Endothelial cell of umbilical vein (primary cell): Measurements from ENCODE around the gene NSMCE1. TPM values are rescaled to one million over a fixed set of nuclear protein-coding genes. Genes with fewer than 3 reads are reported as not detected.

ENCODE experiments used
- BruUV-seq: library from RNA; stranded (reverse); fragments of 400-500 nt; replicated peaks from 2 replicates; lab custom pipeline; 2021; lab: Mats Ljungman, UMichigan
- CTCF ChIA-PET: fragments of 300-600, 350-600 bp; sonication (Branson Sonifier 250); formaldehyde crosslinking; loops from one replicate; lab custom pipeline; 2021; ENCODE audit warnings: antibody characterized with exemption, inconsistent platforms; lab: Charles Lee
- POLR2A ChIA-PET: fragments of 300-600, 350-600 bp; sonication (Branson Sonifier 250); formaldehyde crosslinking; loops from one replicate; lab custom pipeline; 2021; ENCODE audit warnings: antibody characterized with exemption, inconsistent platforms; lab: Charles Lee
- DNase-seq: peaks from one replicate; pipeline ENCODE4 v3.0.0-alpha.2; 2011; ENCODE audit warnings: low read depth, low spot score
- FAIRE-seq: peaks from 2 replicates; lab custom pipeline; 2011; peaks lifted over from hg19 to GRCh38; lab: Jason Lieb, UNC
- H2AFZ ChIP-seq: 2 replicates; pipeline ENCODE4 v1.6.0; 2012; ENCODE audit warnings: low read depth, low read length, control low read depth, inconsistent platforms
- H3K27ac ChIP-seq: 2 replicates; pipeline ENCODE4 v1.5.1; 2011; ENCODE audit warnings: low read depth, mild to moderate bottlenecking, control low read depth, low read length, moderate library complexity; ENCODE audit not compliant: insufficient read depth
- H3K27me3 ChIP-seq, 2 experiments: 2 replicates each; pipeline versions ENCODE4 v1.6.0 to v1.6.1; 2011; ENCODE audit warnings: low read length in 2 of 2, mixed read lengths in 1 of 2; ENCODE audit not compliant: control insufficient read depth in 2 of 2, insufficient read depth in 2 of 2
- H3K36me3 ChIP-seq, 2 experiments: 2 replicates in 1 of 2; 3 replicates in 1 of 2; pipeline ENCODE4 v1.5.1; 2011; ENCODE audit warnings: low read length in 2 of 2, mild to moderate bottlenecking in 1 of 2, moderate library complexity in 1 of 2; ENCODE audit not compliant: control insufficient read depth in 2 of 2, insufficient read depth in 2 of 2; ENCODE audit errors: extremely low read depth in 1 of 2
- H3K4me1 ChIP-seq: 3 replicates; pipeline ENCODE4 v1.5.1; 2011; ENCODE audit warnings: mild to moderate bottlenecking, low read length; ENCODE audit not compliant: control insufficient read depth, insufficient read depth; ENCODE audit errors: extremely low read depth
- H3K4me2 ChIP-seq: 2 replicates; pipeline ENCODE4 v1.6.1; 2011; ENCODE audit warnings: low read length, control low read depth, mixed read lengths; ENCODE audit not compliant: insufficient read depth
- H3K4me3 ChIP-seq, 3 experiments: fragments of 200-600 bp in 1 of 3; sonication (generic), shearing (Covaris generic) in 1 of 3; replicated peaks in 1 of 3; 2 replicates each; pipeline ENCODE4 v1.5.1; 2011 to 2016; ENCODE audit warnings: control low read depth in 3 of 3, low read length in 3 of 3, mild to moderate bottlenecking in 2 of 3, inconsistent platforms in 1 of 3, low read depth in 1 of 3, moderate library complexity in 1 of 3; ENCODE audit not compliant: insufficient read depth in 1 of 3
- H3K79me2 ChIP-seq: 2 replicates; pipeline ENCODE4 v1.6.0; 2012; ENCODE audit warnings: low read length, inconsistent platforms; ENCODE audit not compliant: control insufficient read depth, insufficient read depth
- H3K9ac ChIP-seq: replicated peaks from 2 replicates; pipeline ENCODE3; 2011; ENCODE audit warnings: low read length, control low read depth; ENCODE audit not compliant: insufficient read depth; ENCODE audit errors: extremely low read depth
- H3K9me1 ChIP-seq: replicated peaks from 3 replicates; pipeline ENCODE4 v1.6.0; 2011; ENCODE audit warnings: mild to moderate bottlenecking, low read length; ENCODE audit not compliant: control insufficient read depth, insufficient read depth; ENCODE audit errors: extremely low read depth
- H3K9me3 ChIP-seq: replicated peaks from 2 replicates; pipeline ENCODE4 v1.5.1; 2012; ENCODE audit warnings: low read length, inconsistent platforms; ENCODE audit not compliant: control insufficient read depth, insufficient read depth
- H4K20me1 ChIP-seq: replicated peaks from 2 replicates; pipeline ENCODE3; 2011; ENCODE audit warnings: mild to moderate bottlenecking, low read length; ENCODE audit not compliant: control insufficient read depth, insufficient read depth; ENCODE audit errors: extremely low read depth
- CTCF ChIP-seq, 2 donors: IDR thresholded peaks; 1 replicate in 1 of 2; 2 replicates in 1 of 2; pipeline ENCODE4 v1.5.1; 2011; ENCODE audit warnings: low read length in 2 of 2, mild to moderate bottlenecking in 2 of 2, moderate library complexity in 2 of 2, control low read depth in 1 of 2, inconsistent platforms in 1 of 2, low read depth in 1 of 2; ENCODE audit not compliant: insufficient read depth in 1 of 2; ENCODE audit errors: extremely low read depth in 1 of 2
- EZH2 ChIP-seq: IDR thresholded peaks from 2 replicates; pipeline ENCODE4 v1.6.1; 2012; ENCODE audit warnings: borderline replicate concordance, low read depth, mild to moderate bottlenecking, moderate library complexity, low read length, inconsistent platforms; ENCODE audit not compliant: severe bottlenecking
- FOS ChIP-seq: IDR thresholded peaks from 2 replicates; pipeline ENCODE4 v1.6.1; 2011; ENCODE audit warnings: mild to moderate bottlenecking, low read length, moderate library complexity, borderline replicate concordance; ENCODE audit not compliant: insufficient read depth
- GATA2 ChIP-seq: IDR thresholded peaks from 2 replicates; pipeline ENCODE4 v1.7.0; 2011; ENCODE audit warnings: low read depth, mild to moderate bottlenecking, moderate library complexity, mixed read lengths, low read length; ENCODE audit not compliant: insufficient read length, insufficient read depth
- JUN ChIP-seq: IDR thresholded peaks from 2 replicates; pipeline ENCODE4 v1.6.1; 2011; ENCODE audit warnings: borderline replicate concordance, low read depth; ENCODE audit not compliant: insufficient read length, insufficient read depth
- MAX ChIP-seq: IDR thresholded peaks from 2 replicates; pipeline ENCODE4 v1.6.1; 2011; ENCODE audit not compliant: insufficient read depth, insufficient read length
- MYC ChIP-seq: IDR thresholded peaks from one replicate; pipeline ENCODE4 v1.6.1; 2011; ENCODE audit warnings: mild to moderate bottlenecking, low read depth, low read length
- POLR2A ChIP-seq: IDR thresholded peaks from 2 replicates; pipeline ENCODE4 v1.6.1; 2012; ENCODE audit warnings: low read depth, mild to moderate bottlenecking, control low read depth, low read length
- POLR2AphosphoS5 ChIP-seq: IDR thresholded peaks from 2 replicates; pipeline ENCODE4 v1.6.1; 2012; ENCODE audit warnings: low read depth, mild to moderate bottlenecking, control low read depth, low read length, moderate library complexity; ENCODE audit not compliant: insufficient read depth
- dilution Hi-C: fragments of 300-500 bp; cut with MboI; formaldehyde crosslinking; loops from one replicate; pipeline ENCODE4 v1.15.0; 2019; ENCODE audit warnings: low sequenced_read_pairs; ENCODE audit not compliant: extremely low pct_ligation_motif_present
- intact Hi-C: fragments of 100-400 bp; cut with micrococcal nuclease; formaldehyde crosslinking; loops from one replicate; pipeline ENCODE4 v1.10.0; 2022
- polyA plus RNA-seq, 4 experiments: library from polyadenylated mRNA; depleted of rRNA in 3 of 4; stranded (reverse) in 3 of 4; unstranded in 1 of 4; fragments of >200 nt; gene quantifications; 2 replicates each; pipeline versions ENCODE4 v1.2.1 to v1.2.3, GENCODE V29; 2011 to 2012; ENCODE audit warnings: missing spikeins in 1 of 4
- total RNA-seq: library from RNA; stranded (reverse); gene quantifications from 2 replicates; pipeline ENCODE4 v1.2.3, GENCODE V29; 2021

The NSMCE1 gene
- total and polyA plus RNA-seq, 2 donors (not counting 3 experiments of a cell fraction or from before 2014, with no cell fraction given): 23.8 to 42.0 TPM

DNA sequence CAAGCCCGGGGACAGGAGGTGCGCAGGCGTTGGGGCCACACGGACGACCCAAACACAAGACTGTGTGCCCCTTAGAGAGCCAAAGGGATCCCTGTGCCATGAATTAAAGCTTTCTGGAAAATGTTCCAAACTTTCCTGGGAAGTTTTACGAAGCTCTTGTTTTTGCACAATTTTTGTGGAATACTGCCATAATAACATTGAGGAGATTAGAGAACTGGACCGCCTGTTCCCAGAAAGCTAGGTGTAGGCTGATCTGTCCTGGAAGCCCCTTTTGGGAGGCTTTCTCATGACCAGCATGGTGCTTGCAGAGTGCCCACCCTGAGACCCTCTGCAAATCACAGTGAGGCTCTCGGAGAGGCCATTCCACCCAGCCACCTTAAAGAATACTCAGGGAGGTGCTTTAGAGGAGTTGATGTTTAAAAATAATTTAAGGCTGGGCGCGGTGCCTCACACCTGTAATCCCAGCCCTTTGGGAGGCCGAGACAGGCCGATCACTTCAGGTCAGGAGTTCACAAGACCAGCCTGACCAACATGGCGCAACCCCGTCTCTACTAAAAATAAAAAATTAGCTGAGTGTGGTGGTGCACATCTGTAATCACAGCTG lies 64.2 kb downstream of the NSMCE1 start:
- Histone ChIP-seq H4K20me1 (no peaks in the 10 kb centered on the region), H3K4me3 (peak overlapping the region; percentile 19 to 59 (median 57)), H3K79me2 (no peaks in the 10 kb centered on the region), H3K36me3 (no peaks in the 10 kb centered on the region), H3K27ac (peak overlapping the region; percentile 64), H3K27me3 (no peaks in the 10 kb centered on the region), H3K9me3 (no peaks in the 10 kb centered on the region), H3K9me1 (no peaks in the 10 kb centered on the region), H2AFZ (peak overlapping the region; percentile 72), H3K4me1 (peaks cover 10% of the 10 kb centered on the region), H3K9ac (peak overlapping the region; percentile 86), H3K4me2 (peak overlapping the region; percentile 77)
- no peak for DNase-seq
- TF ChIP-seq CTCF (IDR thresholded peaks at IDR 0.05; ENCODE audit: extremely low read depth in 1 of 2, insufficient read depth in 1 of 2, low read depth in 1 of 2, low read length in 2 of 2) (no peak), POLR2A (no peak), JUN (no peak), MAX (no peak), GATA2 (no peak), POLR2AphosphoS5 (no peak), EZH2 (no peak), MYC (no peak), FOS (no peak)
- intact Hi-C loops: no loop called here
- dilution Hi-C loops: no loop called here
- BruUV-seq: TSS peak; percentile 45
- ChIA-PET POLR2A (interaction anchor here (0.6 to 1.6 kb wide), 5 partner anchors 15 to 163 kb away, joined by 3 to 6 read pairs (median 4); no protein-coding TSS in a partner anchor), CTCF (interaction anchor here (1.0 to 2.2 kb wide), 4 partner anchors 26 to 171 kb away, joined by 6 to 20 read pairs (median 14); no protein-coding TSS in a partner anchor)
- peak; percentile 21 for FAIRE-seq
